Measurements from ENCODE around the gene GPR84.
A peak's percentile ranks its signal among the peaks of the same experiment; 100 is the strongest.

The GPR84 gene

DNA sequence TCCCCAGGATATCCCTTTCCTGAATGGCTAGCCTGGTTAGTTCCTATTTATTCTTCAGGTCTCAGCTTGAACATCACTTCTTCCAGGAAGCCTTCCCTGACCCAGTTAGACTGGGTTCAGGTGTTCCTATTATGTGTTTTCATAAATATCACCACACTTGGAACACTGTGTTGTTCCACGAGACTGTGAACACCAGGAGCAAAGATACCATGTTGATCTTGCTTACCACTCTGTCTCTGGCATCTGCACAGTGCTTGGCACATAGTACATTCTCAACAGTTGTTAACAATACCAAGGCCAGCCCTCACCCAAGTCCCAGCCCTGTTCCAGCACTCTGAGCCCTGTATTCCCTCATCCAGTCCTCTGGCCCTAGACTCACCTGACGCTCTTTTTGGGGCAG is 33.9 kb upstream of the GPR84 start:
- no peak for DNase-seq (ENCODE audit: low read depth)
- no peak overlapping the region for H3K4me3 ChIP-seq (ENCODE audit: low read depth, low read length)
- TF ChIP-seq, protein P1, sequence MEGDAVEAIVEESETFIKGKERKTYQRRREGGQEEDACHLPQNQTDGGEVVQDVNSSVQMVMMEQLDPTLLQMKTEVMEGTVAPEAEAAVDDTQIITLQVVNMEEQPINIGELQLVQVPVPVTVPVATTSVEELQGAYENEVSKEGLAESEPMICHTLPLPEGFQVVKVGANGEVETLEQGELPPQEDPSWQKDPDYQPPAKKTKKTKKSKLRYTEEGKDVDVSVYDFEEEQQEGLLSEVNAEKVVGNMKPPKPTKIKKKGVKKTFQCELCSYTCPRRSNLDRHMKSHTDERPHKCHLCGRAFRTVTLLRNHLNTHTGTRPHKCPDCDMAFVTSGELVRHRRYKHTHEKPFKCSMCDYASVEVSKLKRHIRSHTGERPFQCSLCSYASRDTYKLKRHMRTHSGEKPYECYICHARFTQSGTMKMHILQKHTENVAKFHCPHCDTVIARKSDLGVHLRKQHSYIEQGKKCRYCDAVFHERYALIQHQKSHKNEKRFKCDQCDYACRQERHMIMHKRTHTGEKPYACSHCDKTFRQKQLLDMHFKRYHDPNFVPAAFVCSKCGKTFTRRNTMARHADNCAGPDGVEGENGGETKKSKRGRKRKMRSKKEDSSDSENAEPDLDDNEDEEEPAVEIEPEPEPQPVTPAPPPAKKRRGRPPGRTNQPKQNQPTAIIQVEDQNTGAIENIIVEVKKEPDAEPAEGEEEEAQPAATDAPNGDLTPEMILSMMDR (IDR thresholded peaks at IDR 0.05; ENCODE audit: low read depth, low read length, missing control alignments) = no peak

DNA sequence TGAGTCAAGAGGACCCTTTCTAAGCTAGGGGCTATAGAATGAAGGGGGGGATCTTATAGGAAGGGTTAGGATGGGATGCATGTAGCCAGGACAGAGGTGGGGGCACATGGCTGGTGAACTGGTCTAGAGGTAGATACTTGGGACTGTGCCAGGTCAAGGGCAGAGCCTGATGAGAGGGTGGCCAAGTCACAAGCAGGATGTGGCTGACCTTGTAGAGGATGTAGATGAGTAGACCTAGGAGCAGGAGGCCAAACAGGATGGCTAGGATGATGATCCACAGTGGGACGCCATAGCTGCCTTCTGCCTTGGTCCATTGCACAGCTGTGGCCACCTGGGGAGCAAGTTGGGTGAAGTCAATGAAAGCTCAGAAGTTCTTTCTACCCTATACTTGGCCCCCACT is 32.9 kb upstream of the GPR84 start:
- TF ChIP-seq, protein P1 (IDR thresholded peaks at IDR 0.05; ENCODE audit: low read depth, low read length, missing control alignments) = no peak
- no peak for DNase-seq (ENCODE audit: low read depth)
- no peak overlapping the region for H3K4me3 ChIP-seq (ENCODE audit: low read depth, low read length)

DNA sequence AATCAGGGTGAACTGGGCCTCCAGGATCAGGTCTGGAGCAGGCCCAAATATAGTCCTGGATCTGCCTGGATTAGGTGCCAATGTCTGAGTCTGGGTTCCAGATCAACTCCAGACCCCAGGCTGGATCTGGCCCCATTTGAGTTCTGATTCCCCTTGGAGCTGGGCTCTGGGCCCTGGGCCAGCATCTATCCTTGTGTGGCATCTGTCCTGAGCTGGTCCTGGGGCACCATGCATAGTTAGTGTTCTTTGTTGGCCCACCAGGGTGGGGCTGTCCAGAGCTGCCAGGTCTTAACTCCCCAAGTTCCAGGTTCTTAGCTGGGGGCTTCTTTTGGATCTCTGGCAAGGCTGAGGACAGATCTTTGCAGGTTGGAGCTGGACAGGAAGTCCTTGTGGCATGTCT is 31.3 kb upstream of the GPR84 start:
- TF ChIP-seq, protein P1 (IDR thresholded peaks at IDR 0.05; ENCODE audit: low read depth, low read length, missing control alignments) = no peak
- H3K4me3 ChIP-seq (ENCODE audit: low read depth, low read length) = no peak overlapping the region
- DNase-seq (ENCODE audit: low read depth) = no peak

DNA sequence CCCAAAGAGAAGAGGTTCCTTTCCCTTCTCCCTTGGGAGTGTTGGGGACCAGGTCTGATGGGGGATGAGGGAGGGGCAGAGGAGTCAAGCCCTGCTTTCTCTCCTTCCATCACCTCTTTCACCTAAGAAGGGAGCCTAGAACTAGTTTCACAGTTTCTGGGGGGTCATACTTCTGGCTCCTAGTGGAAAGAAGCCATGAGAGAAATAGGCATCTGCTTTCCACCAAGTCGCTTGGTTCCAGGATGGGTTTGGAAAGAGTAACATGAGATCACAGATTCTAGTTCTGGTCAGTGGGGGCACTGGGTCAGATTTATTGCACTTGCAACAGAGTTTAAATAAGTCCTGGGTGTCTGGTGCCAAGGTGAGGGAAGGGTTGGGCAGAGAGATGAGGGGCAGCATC is 30.7 kb upstream of the GPR84 start:
- TF ChIP-seq, protein P1 (IDR thresholded peaks at IDR 0.05; ENCODE audit: low read depth, low read length, missing control alignments) = no peak
- H3K4me3 ChIP-seq (ENCODE audit: low read depth, low read length) = no peak overlapping the region
- DNase-seq (ENCODE audit: low read depth) = no peak

DNA sequence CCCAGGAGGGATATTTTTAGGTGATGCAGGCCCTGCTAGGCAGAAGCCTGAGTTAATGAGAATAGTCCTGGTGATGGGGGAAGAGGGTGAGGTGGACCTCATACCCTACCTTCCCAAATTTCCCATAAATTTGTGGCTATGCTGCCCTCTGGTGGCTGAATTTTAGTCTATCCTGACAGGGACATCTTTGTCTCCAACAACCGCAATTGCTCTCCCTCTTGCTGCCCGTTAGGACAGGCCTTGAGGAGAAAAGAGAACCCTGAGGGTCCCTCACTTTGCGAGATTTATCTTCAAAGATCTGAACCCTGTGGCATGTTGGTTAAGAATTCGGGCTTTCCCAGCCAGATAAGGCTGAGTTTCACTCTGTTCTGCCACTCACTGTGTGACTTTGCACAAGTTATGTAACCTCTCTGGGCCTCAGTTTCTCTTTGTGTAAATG is 30.0 kb upstream of the GPR84 start:
- no peak for DNase-seq (ENCODE audit: low read depth)
- TF ChIP-seq, protein P1 (IDR thresholded peaks at IDR 0.05; ENCODE audit: low read depth, low read length, missing control alignments) = peak; percentile 78
- H3K4me3 ChIP-seq (ENCODE audit: low read depth, low read length) = no peak overlapping the region

DNA sequence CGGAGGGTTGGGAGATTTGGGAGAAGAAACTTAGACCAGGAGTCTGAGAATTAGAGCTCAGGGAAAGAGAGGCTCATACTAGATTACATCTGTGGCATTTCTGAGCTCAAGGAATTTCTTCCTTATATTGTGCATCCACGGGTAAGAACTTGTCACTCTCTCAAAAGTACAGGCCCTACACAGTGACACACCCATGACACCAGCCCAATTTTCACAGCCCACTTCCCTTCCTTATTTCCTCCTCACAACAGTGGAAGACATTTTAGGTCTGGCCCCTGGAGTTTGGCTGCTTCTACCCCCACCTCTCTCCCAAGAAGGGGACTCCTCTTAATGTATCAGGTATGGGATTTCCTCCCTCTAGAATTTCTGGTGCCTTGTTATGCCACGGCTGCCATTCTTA is 29.5 kb upstream of the GPR84 start:
- no peak overlapping the region for H3K4me3 ChIP-seq (ENCODE audit: low read depth, low read length)
- DNase-seq (ENCODE audit: low read depth) = no peak
- TF ChIP-seq, protein P1 (IDR thresholded peaks at IDR 0.05; ENCODE audit: low read depth, low read length, missing control alignments) = no peak

GRCh38 chr12:54393207-54393609 is 28.9 kb upstream of the GPR84 start:
- TF ChIP-seq, protein P1 (IDR thresholded peaks at IDR 0.05; ENCODE audit: low read depth, low read length, missing control alignments) = no peak
- no peak overlapping the region for H3K4me3 ChIP-seq (ENCODE audit: low read depth, low read length)
- no peak for DNase-seq (ENCODE audit: low read depth)
